Mesodermal cell (in vitro differentiated cells): ENCODE data around the gene SH2D3A.
"Not testable (repeated sequence)": the region's sequence is repeated elsewhere in the genome, so short reads cannot be mapped to it uniquely, and the experiment has no call there.

Source experiments
- H3K27ac ChIP-seq: 2 replicates; pipeline ENCODE4 v1.7.0; 2013; ENCODE audit warnings: mild to moderate bottlenecking, low read depth, low read length, moderate library complexity; ENCODE audit not compliant: severe bottlenecking
- H3K36me3 ChIP-seq: 2 replicates; pipeline ENCODE4 v1.7.1; 2013; ENCODE audit warnings: mild to moderate bottlenecking, low read length, moderate library complexity; ENCODE audit not compliant: control insufficient read depth, insufficient read depth
- H3K4me1 ChIP-seq: one replicate; pipeline ENCODE4 v1.7.1; 2013; ENCODE audit warnings: mild to moderate bottlenecking, low read length; ENCODE audit not compliant: insufficient read depth, control insufficient read depth, poor library complexity, severe bottlenecking
- H3K4me3 ChIP-seq: 2 replicates; pipeline ENCODE4 v1.7.0; 2013; ENCODE audit warnings: low read length, control low read depth, mild to moderate bottlenecking; ENCODE audit not compliant: insufficient read depth, poor library complexity, severe bottlenecking; ENCODE audit errors: extremely low read depth
- H3K9me3 ChIP-seq: 2 replicates; pipeline ENCODE4 v1.7.1; 2013; ENCODE audit warnings: mild to moderate bottlenecking, low read length, moderate library complexity; ENCODE audit not compliant: control insufficient read depth
- WGBS, 2 experiments: methylation state at CpG; one replicate each; pipeline ENCODE4 v1.1.5; 2013; ENCODE audit warnings: missing lambda C conversion rate in 2 of 2; ENCODE audit not compliant: insufficient coverage in 2 of 2; 5-methylcytosine and 5-hydroxymethylcytosine counted together

Gene SH2D3A

DNA sequence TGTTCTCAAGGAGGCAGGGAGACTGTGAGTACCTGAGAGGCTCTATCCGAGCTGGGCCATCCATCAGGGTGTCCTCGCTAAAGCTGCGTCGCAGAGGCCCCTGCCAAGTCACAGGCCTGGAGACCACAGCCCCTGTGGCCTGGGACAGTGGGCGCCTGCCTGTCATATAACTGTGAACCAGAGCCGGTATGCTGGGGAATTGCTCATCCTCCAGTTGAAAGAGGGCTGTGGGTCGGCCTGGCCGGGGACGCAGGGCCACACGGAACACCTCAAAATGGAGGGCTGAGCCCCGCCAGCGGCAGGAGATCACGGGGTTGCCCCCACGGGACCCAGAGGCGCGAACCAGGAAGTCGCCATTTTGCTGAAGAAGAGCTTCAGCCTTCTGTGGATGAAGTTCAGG is 6.6 kb downstream of the SH2D3A start:
- 94 to 95% methylated on average over 15 to 16 of the region's 17 CpGs for WGBS, 2 experiments
- Histone ChIP-seq H3K36me3 (no peaks in the 10 kb centered on the region), H3K9me3 (no peaks in the 10 kb centered on the region), H3K27ac (no peak overlapping the region), H3K4me3 (no peak overlapping the region), H3K4me1 (peaks cover 4% of the 10 kb centered on the region)

DNA sequence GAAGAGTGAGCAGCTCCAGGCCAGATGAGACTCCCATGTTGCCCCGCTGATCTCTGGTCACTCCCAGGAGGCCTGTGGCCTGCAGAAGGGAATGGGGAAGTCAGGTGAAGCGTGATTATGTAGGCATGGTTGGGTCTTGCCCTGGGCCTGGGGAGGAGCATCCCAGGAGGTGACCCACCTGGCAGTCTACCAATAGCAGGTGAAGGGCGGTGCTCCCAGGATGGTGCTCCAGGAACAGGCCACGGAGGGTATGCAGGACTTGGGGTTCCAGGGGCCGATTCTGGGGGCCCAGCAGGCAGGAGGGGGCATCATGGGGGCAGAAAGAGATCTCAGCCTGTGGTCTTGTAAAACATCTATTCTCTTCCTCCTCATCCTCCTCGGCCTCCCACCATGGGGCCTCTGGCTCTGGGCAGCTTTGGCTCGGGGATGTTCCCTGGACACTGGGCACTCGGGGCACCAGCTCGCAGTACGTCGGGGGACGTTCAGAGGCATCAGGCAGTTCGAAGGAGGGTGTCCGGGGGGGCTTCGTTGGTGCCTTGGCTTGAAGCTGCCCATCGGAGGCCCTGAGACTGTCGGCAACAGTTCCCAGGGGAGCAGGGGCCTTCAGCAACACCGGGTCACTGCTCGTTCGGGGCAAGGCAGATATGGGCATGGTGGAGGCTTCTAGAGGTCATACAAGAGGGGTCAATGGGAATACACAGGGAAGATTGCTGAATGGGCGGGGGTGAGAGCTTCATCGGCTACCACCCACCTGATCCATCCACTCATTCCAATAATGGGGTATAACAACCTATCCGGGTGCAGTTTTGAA is 12.4 kb downstream of the SH2D3A start:
- H3K4me1 ChIP-seq, result no peaks in the 10 kb centered on the region
- WGBS, 2 experiments, result 96 to 97% methylated on average over 15 to 18 of the region's 23 CpGs
- H3K9me3 ChIP-seq, result no peaks in the 10 kb centered on the region
- H3K27ac ChIP-seq, result no peak overlapping the region
- H3K4me3 ChIP-seq, result no peak overlapping the region
- H3K36me3 ChIP-seq, result peaks cover 39% of the 10 kb centered on the region

DNA sequence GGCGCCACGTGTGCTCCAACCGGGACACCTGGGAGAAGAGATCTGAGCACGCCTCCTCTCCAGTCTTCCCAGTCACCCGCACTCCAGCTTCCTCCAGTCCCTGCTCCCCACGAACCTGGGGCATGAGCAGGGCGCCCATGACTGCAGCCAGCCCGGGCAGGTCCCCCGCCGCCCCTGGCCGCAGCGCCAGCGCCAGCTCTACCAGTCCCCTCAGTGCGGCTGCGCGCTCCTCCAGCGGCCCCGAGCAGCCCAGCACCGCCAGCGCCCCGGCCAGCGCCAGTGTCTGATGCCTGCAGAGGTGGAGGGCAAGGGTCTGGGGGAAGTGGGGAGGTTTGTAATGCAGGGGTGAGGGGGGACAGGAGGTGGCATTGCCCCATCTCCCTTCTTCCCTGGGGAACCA is 13.1 kb downstream of the SH2D3A start:
- Histone ChIP-seq H3K36me3 (peaks cover 46% of the 10 kb centered on the region), H3K27ac (no peak overlapping the region), H3K4me1 (no peaks in the 10 kb centered on the region), H3K4me3 (no peak overlapping the region), H3K9me3 (no peaks in the 10 kb centered on the region)
- 97% methylated on average over 19 to 22 of the region's 22 CpGs for WGBS, 2 experiments

DNA sequence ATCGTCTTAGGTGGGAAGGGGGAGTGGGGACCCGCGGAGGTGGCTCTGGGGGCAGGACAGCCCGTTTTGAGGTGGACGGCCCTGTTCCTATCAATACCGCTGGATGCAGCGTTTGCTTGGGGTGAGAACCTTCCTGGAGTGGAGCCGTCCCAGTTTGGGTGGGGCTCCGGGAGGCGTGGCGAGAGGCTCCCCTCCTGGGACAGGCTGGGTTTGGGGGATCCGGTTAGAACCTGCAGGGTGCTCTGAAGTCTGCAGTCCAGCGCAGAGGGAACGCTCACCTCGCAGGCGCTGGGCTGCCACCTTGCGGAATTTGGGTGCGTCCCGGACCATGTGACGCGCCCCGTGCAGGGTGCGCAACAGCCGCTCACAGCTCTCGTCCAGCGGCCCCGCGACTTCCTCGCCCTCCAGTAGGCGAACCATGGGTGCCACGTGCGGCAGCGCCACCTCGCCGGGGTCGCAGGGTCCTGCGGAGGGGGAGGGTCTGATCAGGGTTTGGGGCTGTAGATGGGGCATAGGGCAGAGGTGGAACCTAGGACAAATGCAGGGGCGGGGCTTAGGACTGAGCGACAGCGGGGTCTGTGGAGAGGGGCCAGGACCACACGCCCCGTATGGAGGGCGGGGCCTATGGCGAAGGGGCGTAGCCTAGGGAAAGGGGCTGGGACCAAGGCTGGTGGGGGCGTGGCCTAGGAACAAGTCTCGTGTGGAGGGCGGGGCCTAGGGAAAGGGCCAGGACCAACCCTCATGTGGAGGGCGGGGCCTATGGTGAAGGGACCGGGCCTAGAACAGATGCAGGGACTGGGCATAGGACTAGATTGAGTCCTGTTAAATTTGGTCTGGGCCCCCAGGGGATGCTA is 13.8 kb downstream of the SH2D3A start:
- no peak overlapping the region for H3K27ac ChIP-seq
- H3K4me3 ChIP-seq, result no peak overlapping the region
- no peaks in the 10 kb centered on the region for H3K9me3 ChIP-seq
- no peaks in the 10 kb centered on the region for H3K4me1 ChIP-seq
- peaks cover 54% of the 10 kb centered on the region for H3K36me3 ChIP-seq
- WGBS, 2 experiments, result 86 to 89% methylated on average over 42 to 50 of the region's 50 CpGs

DNA sequence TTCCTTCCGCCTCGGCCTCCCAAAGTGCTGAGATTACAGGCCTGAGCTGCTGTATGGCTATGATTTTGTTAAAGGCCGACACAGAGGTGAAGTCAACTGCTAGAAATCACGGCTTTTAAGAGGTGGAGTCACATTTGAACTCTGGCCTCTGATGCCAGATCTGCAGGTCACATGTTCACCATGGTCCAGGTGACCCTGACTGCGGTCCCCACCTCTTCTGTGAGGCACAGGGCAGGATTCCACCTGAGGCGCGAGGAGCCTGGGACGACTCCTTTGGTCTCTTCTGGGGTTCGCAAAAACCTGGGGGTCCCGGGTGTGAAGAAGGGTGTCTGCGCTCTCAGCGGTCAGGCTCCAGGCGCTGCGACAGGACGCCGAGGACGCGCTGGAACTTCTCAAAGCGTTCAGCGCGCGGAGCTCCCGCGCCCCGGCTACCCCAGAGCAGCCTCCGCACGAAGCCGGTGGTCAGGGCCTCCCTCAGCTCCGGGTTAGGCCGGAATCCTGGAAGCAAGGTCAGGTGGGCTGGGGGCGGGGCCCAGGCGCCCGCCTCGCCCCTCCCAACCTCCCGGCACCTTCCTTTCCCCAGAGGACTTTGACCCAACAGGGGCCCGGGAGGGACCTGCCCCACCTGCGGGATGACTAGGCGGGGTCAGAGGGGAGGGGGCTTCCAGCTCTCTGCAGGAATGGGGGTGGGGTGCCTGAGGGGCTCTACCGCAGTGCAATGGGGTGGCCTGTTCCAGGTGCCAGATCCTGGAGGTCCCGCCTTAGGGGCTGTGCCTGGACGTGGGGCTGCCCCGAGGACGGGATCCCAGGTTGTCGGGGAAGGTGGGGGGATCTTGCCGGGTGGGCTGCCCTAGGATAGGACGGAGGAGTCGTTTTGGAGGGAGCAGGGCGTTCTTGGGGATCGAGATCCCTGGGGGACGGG is 14.7 kb downstream of the SH2D3A start:
- Histone ChIP-seq H3K4me1 (no peaks in the 10 kb centered on the region), H3K36me3 (peaks cover 62% of the 10 kb centered on the region), H3K27ac (no peak overlapping the region), H3K4me3 (no peak overlapping the region), H3K9me3 (no peaks in the 10 kb centered on the region)
- 89 to 94% methylated on average over 28 to 41 of the region's 50 CpGs for WGBS, 2 experiments

DNA sequence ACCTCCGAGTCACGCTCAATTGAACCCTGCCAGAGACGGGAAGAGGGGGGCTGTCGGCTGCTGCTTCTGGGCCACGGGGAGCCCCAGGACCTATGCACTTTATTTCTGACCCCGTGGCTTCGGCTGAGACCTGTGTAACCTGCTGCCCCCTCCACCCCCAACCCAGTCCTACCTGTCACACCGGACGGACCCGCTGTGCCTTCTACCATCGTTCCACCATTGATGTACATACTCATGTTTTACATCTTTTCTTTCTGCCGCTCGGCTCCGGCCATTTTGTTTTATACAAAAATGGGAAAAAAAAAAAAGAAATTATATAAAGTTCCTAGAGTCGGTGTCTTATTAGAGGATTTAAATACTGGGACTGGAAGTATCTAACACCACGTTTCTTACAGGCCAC is 16.0 kb downstream of the SH2D3A start:
- peaks cover 76% of the 10 kb centered on the region for H3K36me3 ChIP-seq
- H3K9me3 ChIP-seq, result no peaks in the 10 kb centered on the region
- no peak overlapping the region for H3K4me3 ChIP-seq
- H3K4me1 ChIP-seq, result no peaks in the 10 kb centered on the region
- WGBS, 2 experiments, result 95 to 97% methylated on average over 11 to 12 of the region's 16 CpGs
- H3K27ac ChIP-seq, result no peak overlapping the region

DNA sequence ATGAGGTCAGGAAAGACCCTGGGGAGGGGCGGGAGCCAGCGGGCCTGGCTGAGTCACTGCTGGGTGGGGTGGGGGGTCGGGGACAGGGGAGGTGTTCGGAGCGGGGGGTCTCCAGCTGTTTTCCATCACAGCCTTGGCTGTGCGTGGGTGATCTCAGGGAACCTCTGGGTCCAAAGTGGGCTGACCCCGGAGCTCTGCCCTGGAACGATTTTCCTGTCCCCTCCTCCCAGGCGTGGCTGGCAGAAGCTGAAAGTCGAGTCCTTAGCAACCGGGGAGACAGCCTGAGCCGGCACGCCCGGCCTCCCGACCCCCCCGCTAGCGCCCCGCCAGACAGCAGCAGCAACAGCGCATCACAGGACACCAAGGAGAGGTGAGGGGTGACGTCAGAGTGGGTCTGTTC is 17.2 kb downstream of the SH2D3A start:
- H3K27ac ChIP-seq, result no peak overlapping the region
- 96 to 97% methylated on average over 15 to 17 of the region's 20 CpGs for WGBS, 2 experiments
- H3K4me1 ChIP-seq, result peaks cover 3% of the 10 kb centered on the region
- H3K4me3 ChIP-seq, result no peak overlapping the region
- H3K9me3 ChIP-seq, result no peaks in the 10 kb centered on the region
- H3K36me3 ChIP-seq, result peaks cover 85% of the 10 kb centered on the region

DNA sequence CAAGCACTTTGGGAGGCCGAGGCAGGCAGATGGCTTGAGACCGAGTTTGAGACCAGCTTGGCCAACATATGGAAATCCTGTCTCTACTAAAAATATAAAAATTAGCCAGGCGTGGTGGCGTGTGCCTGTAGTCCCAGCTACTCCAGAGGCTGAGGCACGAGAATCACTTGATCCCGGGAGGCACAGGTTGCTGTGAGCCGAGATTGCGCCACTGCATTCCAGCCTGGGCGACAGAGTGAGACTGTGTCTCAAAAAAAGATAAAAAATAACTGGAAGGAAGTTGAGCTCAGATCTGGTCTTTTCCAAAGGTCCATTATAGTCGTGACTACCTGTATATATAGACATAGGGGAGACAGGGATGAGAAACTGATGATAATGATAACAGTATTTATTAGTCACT is 18.7 kb downstream of the SH2D3A start:
- not testable (repeated sequence) for H3K27ac ChIP-seq, H3K4me3 ChIP-seq, H3K9me3 ChIP-seq
- H3K36me3 ChIP-seq, result peaks cover 94% of the 10 kb centered on the region
- WGBS, 2 experiments, result 96 to 97% methylated on average over 9 to 10 of the region's 10 CpGs
- H3K4me1 ChIP-seq, result peaks cover 17% of the 10 kb centered on the region

DNA sequence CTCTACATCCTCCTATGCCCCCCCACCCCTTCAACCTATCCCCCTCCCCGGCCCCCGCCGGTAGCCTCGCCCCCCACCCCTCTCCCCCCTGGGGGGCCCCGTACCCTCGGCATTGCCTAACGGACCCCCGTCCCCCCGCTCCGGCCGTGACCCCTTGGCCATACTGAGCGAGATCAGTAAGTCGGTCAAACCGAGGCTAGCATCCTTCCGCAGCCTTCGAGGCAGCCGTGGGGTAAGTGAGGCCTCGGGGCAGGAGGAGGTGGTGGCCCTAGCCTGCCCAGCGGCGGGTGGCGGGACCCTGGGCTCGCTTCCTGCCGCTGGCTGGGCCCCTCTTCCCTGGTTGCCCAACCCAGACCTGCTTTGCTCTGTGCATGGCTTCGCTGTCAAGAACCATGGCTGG is 21.3 kb downstream of the SH2D3A start:
- peaks cover 87% of the 10 kb centered on the region for H3K36me3 ChIP-seq

More for the DNA sequence above, 21.3 kb downstream of the SH2D3A start:
- Histone ChIP-seq H3K9me3 (no peaks in the 10 kb centered on the region), H3K27ac (no peak overlapping the region), H3K4me1 (peaks cover 28% of the 10 kb centered on the region), H3K4me3 (no peak overlapping the region)
- WGBS, 2 experiments, result 94% methylated on average over 10 to 12 of the region's 24 CpGs
